Measurements from ENCODE around the gene CD96. TPM values are rescaled to one million over a fixed set of nuclear protein-coding genes. Genes with fewer than 3 reads are reported as not detected.

CD96 gene
- total RNA-seq, 1 donor from 2014 or later: 0.27 TPM

GRCh38 chr3:111635403-111635802 lies 93.4 kb downstream of the CD96 start:
- H3K27ac Mint-ChIP-seq: no peak overlapping the region
- no peaks in the 10 kb centered on the region for H3K36me3 Mint-ChIP-seq
- H3K4me1 Mint-ChIP-seq: no peaks in the 10 kb centered on the region
- H3K4me3 Mint-ChIP-seq: no peak overlapping the region
- peaks cover 19% of the 10 kb centered on the region for H3K9me3 Mint-ChIP-seq
- TF ChIP-seq CTCF (IDR thresholded peaks at IDR 0.05; ENCODE audit: unreplicated experiment): no peak
- DNase-seq (ENCODE audit: low spot score in 2 of 2, unreplicated experiment in 2 of 2): no peak
- H3K27me3 Mint-ChIP-seq (ENCODE audit: low read depth): no peaks in the 10 kb centered on the region

- Mint-ChIP-seq H3K27me3 (ENCODE audit: low read depth) (no peaks in the 10 kb centered on the region), H3K4me1 (no peaks in the 10 kb centered on the region), H3K9me3 (peaks cover 11% of the 10 kb centered on the region), H3K27ac (no peak overlapping the region), H3K36me3 (no peaks in the 10 kb centered on the region), H3K4me3 (no peak overlapping the region)
- DNase-seq (ENCODE audit: low spot score in 2 of 2, unreplicated experiment in 2 of 2): no peak
- TF ChIP-seq CTCF (IDR thresholded peaks at IDR 0.05; ENCODE audit: unreplicated experiment): no peak
These were observed 94.4 kb downstream of the CD96 start for GRCh38 chr3:111636366-111636885.

- no peaks in the 10 kb centered on the region for H3K36me3 Mint-ChIP-seq
- no peak for DNase-seq (ENCODE audit: low spot score in 2 of 2, unreplicated experiment in 2 of 2)
- H3K27me3 Mint-ChIP-seq (ENCODE audit: low read depth): no peaks in the 10 kb centered on the region
- no peak overlapping the region for H3K4me3 Mint-ChIP-seq
- TF ChIP-seq CTCF (IDR thresholded peaks at IDR 0.05; ENCODE audit: unreplicated experiment): no peak
- no peaks in the 10 kb centered on the region for H3K4me1 Mint-ChIP-seq
- peaks cover 23% of the 10 kb centered on the region for H3K9me3 Mint-ChIP-seq
- H3K27ac Mint-ChIP-seq: no peak overlapping the region
These were observed 97.3 kb downstream of the CD96 start for GRCh38 chr3:111639316-111639715.

DNA sequence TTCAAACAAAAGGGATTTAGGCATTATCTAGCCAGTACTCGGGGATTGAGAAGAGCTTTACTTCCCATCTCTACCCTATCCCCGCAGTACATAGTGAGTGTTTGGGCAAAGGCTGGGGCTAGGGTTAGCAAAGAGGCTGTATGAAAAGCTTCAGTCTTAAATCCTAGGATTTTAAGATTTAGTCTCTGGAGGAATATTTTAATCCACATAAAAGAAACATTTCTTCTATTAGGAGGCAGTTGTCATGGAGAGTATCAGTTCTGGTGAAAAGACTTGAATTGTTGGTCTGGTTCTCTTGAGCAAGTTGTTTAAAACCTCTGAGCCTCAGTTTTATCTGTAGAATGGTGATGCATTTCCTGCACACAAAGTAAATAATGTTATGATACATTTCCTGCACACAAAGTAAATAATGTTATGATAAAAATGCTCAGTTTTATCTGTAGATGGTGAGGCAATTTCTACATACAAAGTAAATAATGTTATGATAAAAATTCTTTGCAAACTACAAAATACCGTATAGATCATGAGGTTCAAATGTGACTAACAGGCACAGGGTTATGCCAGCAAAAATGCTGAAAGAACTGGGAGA lies 107.1 kb downstream of the CD96 start:
- no peak for DNase-seq (ENCODE audit: low spot score in 2 of 2, unreplicated experiment in 2 of 2)
- peaks cover 10% of the 10 kb centered on the region for H3K9me3 Mint-ChIP-seq
- H3K4me3 Mint-ChIP-seq: no peak overlapping the region
- no peak for TF ChIP-seq CTCF (IDR thresholded peaks at IDR 0.05; ENCODE audit: unreplicated experiment)
- H3K27ac Mint-ChIP-seq: no peak overlapping the region
- H3K27me3 Mint-ChIP-seq (ENCODE audit: low read depth): no peaks in the 10 kb centered on the region
- H3K4me1 Mint-ChIP-seq: peaks cover 5% of the 10 kb centered on the region
- no peaks in the 10 kb centered on the region for H3K36me3 Mint-ChIP-seq

GRCh38 chr3:111650378-111651275 lies 108.6 kb downstream of the CD96 start:
- H3K27ac Mint-ChIP-seq: no peak overlapping the region
- peaks cover 5% of the 10 kb centered on the region for H3K4me1 Mint-ChIP-seq

More at GRCh38 chr3:111650378-111651275, 108.6 kb downstream of the CD96 start:
- H3K27me3 Mint-ChIP-seq (ENCODE audit: low read depth): no peaks in the 10 kb centered on the region
- H3K4me3 Mint-ChIP-seq: no peak overlapping the region
- no peaks in the 10 kb centered on the region for H3K36me3 Mint-ChIP-seq
- no peak for TF ChIP-seq CTCF (IDR thresholded peaks at IDR 0.05; ENCODE audit: unreplicated experiment)
- no peak for DNase-seq (ENCODE audit: low spot score in 2 of 2, unreplicated experiment in 2 of 2)
- no peaks in the 10 kb centered on the region for H3K9me3 Mint-ChIP-seq
